CD4-positive, alpha-beta T cell (primary cell): Measurements from ENCODE around the gene MMS19. TPM values are rescaled to one million over a fixed set of nuclear protein-coding genes. Genes with fewer than 3 reads are reported as not detected.
"Not testable (repeated sequence)": the region's sequence is repeated elsewhere in the genome, so short reads cannot be mapped to it uniquely, and the experiment has no call there.

ENCODE experiments used
- ATAC-seq: fragments of 200-7000 bp; cut with Tn5 transposase; one replicate; pipeline ENCODE4 v1.10.0; 2022; ENCODE audit warnings: mild to moderate bottlenecking; ENCODE audit not compliant: poor library complexity
- CTCF ChIA-PET: fragments of 350-600 bp; sonication (Branson Sonifier 250); formaldehyde crosslinking; loops from one replicate; lab custom pipeline; 2021; ENCODE audit warnings: antibody characterized with exemption, inconsistent platforms; lab: Charles Lee
- POLR2A ChIA-PET: fragments of 350-600 bp; sonication (Branson Sonifier 250); formaldehyde crosslinking; loops from one replicate; lab custom pipeline; 2021; ENCODE audit warnings: antibody characterized with exemption, inconsistent platforms; lab: Charles Lee
- DNase-seq, 14 experiments: peaks; one replicate each; pipeline ENCODE4 v3.0.0-alpha.2; 2013 to 2020; ENCODE audit warnings: mixed read lengths in 2 of 14
- H3K27ac ChIP-seq, 2 donors: one replicate each; pipeline versions ENCODE4 v1.5.1 to v1.7.0; 2013; ENCODE audit warnings: low read length in 2 of 2, low read depth in 1 of 2, mild to moderate bottlenecking in 1 of 2
- H3K27me3 ChIP-seq, 2 experiments: 1 replicate in 1 of 2; 2 replicates in 1 of 2; pipeline versions ENCODE4 v1.6.1 to v1.7.0; 2013; ENCODE audit warnings: low read length in 2 of 2, control low read depth in 1 of 2, mild to moderate bottlenecking in 1 of 2, moderate library complexity in 1 of 2; ENCODE audit not compliant: insufficient read depth in 2 of 2, control insufficient read depth in 1 of 2
- H3K36me3 ChIP-seq: one replicate; pipeline ENCODE4 v1.6.1; 2013; ENCODE audit warnings: low read length, control low read depth; ENCODE audit not compliant: insufficient read depth
- H3K4me1 ChIP-seq: one replicate; pipeline ENCODE4 v1.6.1; 2013; ENCODE audit warnings: low read length, control low read depth; ENCODE audit not compliant: insufficient read depth
- H3K4me3 ChIP-seq: one replicate; pipeline ENCODE4 v1.5.1; 2013; ENCODE audit warnings: mild to moderate bottlenecking, low read length, moderate library complexity
- H3K9me3 ChIP-seq, 2 experiments: 1 replicate in 1 of 2; 2 replicates in 1 of 2; pipeline versions ENCODE4 v1.6.1 to v1.7.0; 2013; ENCODE audit warnings: low read length in 2 of 2, mild to moderate bottlenecking in 2 of 2, control low read depth in 1 of 2, moderate library complexity in 1 of 2; ENCODE audit not compliant: control insufficient read depth in 1 of 2, insufficient read depth in 1 of 2
- H3K27ac Mint-ChIP-seq: one replicate; pipeline ENCODE4 v1.8.0; 2020; ENCODE audit warnings: mixed read lengths
- H3K27me3 Mint-ChIP-seq: one replicate; pipeline ENCODE4 v1.8.0; 2021; ENCODE audit warnings: mixed read lengths
- H3K36me3 Mint-ChIP-seq: one replicate; pipeline ENCODE4 v1.8.0; 2021; ENCODE audit warnings: low read depth, mixed read lengths
- H3K4me1 Mint-ChIP-seq: one replicate; pipeline ENCODE4 v1.8.0; 2021; ENCODE audit warnings: low read depth, mixed read lengths
- H3K4me3 Mint-ChIP-seq: one replicate; pipeline ENCODE4 v1.8.0; 2020; ENCODE audit warnings: mild to moderate bottlenecking, mixed read lengths
- H3K9me3 Mint-ChIP-seq: one replicate; pipeline ENCODE4 v1.8.0; 2020; ENCODE audit warnings: mixed read lengths
- intact Hi-C, 2 experiments: fragments of 100-400 bp; cut with DNase I in 1 of 2; cut with micrococcal nuclease in 1 of 2; formaldehyde crosslinking; loops; one replicate each; pipeline versions ENCODE4 v1.15.1 to v1.9.0; 2023 to 2025; cut with DNase I, micrococcal nuclease
- total RNA-seq, 174 experiments: library from RNA in 2 of 174; stranded (reverse) in 2 of 174; gene quantifications; one replicate each; pipeline ENCODE4 v1.2.3 and lab custom pipeline; 2021 to 2026
- TF ChIP-seq, protein P1 (sequence below): fragments of 200-600 bp; IDR thresholded peaks from one replicate; pipeline ENCODE4 v1.8.0; 2022; ENCODE audit warnings: antibody characterized with exemption, mild to moderate bottlenecking

MMS19 gene
- total RNA-seq, 2 experiments from 2014 or later = 58.4 to 65.7 TPM

- no peak for ATAC-seq
- no peaks in the 10 kb centered on the region for H3K9me3 Mint-ChIP-seq
- no peak overlapping the region for H3K4me3 Mint-ChIP-seq
- intact Hi-C loops = no loop called here
- no peak overlapping the region for H3K27ac ChIP-seq
- no peaks in the 10 kb centered on the region for H3K27me3 Mint-ChIP-seq
- H3K27me3 ChIP-seq = no peaks in the 10 kb centered on the region
- TF ChIP-seq, protein P1, sequence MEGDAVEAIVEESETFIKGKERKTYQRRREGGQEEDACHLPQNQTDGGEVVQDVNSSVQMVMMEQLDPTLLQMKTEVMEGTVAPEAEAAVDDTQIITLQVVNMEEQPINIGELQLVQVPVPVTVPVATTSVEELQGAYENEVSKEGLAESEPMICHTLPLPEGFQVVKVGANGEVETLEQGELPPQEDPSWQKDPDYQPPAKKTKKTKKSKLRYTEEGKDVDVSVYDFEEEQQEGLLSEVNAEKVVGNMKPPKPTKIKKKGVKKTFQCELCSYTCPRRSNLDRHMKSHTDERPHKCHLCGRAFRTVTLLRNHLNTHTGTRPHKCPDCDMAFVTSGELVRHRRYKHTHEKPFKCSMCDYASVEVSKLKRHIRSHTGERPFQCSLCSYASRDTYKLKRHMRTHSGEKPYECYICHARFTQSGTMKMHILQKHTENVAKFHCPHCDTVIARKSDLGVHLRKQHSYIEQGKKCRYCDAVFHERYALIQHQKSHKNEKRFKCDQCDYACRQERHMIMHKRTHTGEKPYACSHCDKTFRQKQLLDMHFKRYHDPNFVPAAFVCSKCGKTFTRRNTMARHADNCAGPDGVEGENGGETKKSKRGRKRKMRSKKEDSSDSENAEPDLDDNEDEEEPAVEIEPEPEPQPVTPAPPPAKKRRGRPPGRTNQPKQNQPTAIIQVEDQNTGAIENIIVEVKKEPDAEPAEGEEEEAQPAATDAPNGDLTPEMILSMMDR = no peak
- ChIA-PET POLR2A (no interaction called here), CTCF (no interaction called here)
- no peaks in the 10 kb centered on the region for H3K4me1 ChIP-seq
- H3K36me3 Mint-ChIP-seq = peaks cover 78% of the 10 kb centered on the region
- H3K9me3 ChIP-seq = no peaks in the 10 kb centered on the region
- peaks cover 5% of the 10 kb centered on the region for H3K4me1 Mint-ChIP-seq
- H3K4me3 ChIP-seq = no peak overlapping the region
- H3K36me3 ChIP-seq = peaks cover 76% of the 10 kb centered on the region
- no peak overlapping the region for H3K27ac Mint-ChIP-seq
- DNase-seq = no peak
Measured at GRCh38 chr10:97481071-97481470, 17.2 kb downstream of the MMS19 start.

DNA sequence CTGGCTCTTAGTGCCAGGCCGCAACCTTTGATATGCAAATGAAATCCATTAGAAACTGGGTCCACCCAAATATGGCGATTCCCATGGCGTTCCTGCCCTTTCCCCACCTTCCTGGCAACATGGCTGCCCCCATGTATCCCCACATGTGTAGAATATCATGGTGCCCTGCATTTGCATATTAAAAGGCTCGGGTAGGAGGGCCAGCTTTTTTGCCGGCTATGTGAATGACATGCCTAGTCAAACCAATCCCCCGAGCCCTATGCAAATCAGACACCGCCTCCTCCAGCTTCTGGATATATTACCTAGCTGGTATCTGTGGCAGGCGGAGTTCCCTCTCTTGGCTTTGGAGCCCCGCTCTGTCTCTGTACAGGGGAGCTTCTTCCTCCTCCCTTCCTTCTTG is 18.3 kb downstream of the MMS19 start:
- H3K4me3 ChIP-seq = no peak overlapping the region
- H3K4me1 ChIP-seq = no peaks in the 10 kb centered on the region
- peaks cover 86% of the 10 kb centered on the region for H3K36me3 ChIP-seq
- Mint-ChIP-seq H3K27me3 (no peaks in the 10 kb centered on the region), H3K9me3 (peaks cover 1% of the 10 kb centered on the region), H3K4me3 (no peak overlapping the region), H3K36me3 (peaks cover 81% of the 10 kb centered on the region), H3K27ac (no peak overlapping the region), H3K4me1 (peaks cover 5% of the 10 kb centered on the region)
- DNase-seq (no peak), ATAC-seq (no peak)
- no peaks in the 10 kb centered on the region for H3K27me3 ChIP-seq
- POLR2A ChIA-PET = no interaction called here
- H3K27ac ChIP-seq = no peak overlapping the region
- H3K9me3 ChIP-seq = no peaks in the 10 kb centered on the region
- TF ChIP-seq, protein P1 = no peak
- CTCF ChIA-PET = no interaction called here
- intact Hi-C loops = no loop called here

GRCh38 chr10:97479410-97479809 is 18.8 kb downstream of the MMS19 start:
- ATAC-seq, H3K4me1 Mint-ChIP-seq, H3K9me3 Mint-ChIP-seq, DNase-seq, POLR2A ChIA-PET, CTCF ChIA-PET, H3K4me1 ChIP-seq, H3K4me3 ChIP-seq, H3K27me3 Mint-ChIP-seq, H3K27ac ChIP-seq, H3K9me3 ChIP-seq, H3K27me3 ChIP-seq, H3K4me3 Mint-ChIP-seq, H3K27ac Mint-ChIP-seq, intact Hi-C loops: not testable (repeated sequence)
- H3K36me3 ChIP-seq = peaks cover 91% of the 10 kb centered on the region
- peaks cover 86% of the 10 kb centered on the region for H3K36me3 Mint-ChIP-seq

- Histone ChIP-seq H3K4me1 (no peaks in the 10 kb centered on the region), H3K27ac (no peak overlapping the region), H3K27me3 (no peaks in the 10 kb centered on the region), H3K4me3 (no peak overlapping the region), H3K36me3 (peaks cover 79% of the 10 kb centered on the region), H3K9me3 (no peaks in the 10 kb centered on the region)
- intact Hi-C loops = no loop called here
- TF ChIP-seq, protein P1 = no peak
- CTCF ChIA-PET = interaction anchor here (1.5 kb wide), 1 partner anchor 11 kb away, joined by 5 read pairs; no protein-coding TSS in a partner anchor
- Mint-ChIP-seq H3K4me3 (no peak overlapping the region), H3K9me3 (peaks cover 2% of the 10 kb centered on the region), H3K36me3 (peaks cover 95% of the 10 kb centered on the region), H3K27me3 (no peaks in the 10 kb centered on the region), H3K27ac (no peak overlapping the region), H3K4me1 (no peaks in the 10 kb centered on the region)
- no peak for DNase-seq
- POLR2A ChIA-PET = no interaction called here
- ATAC-seq = no peak
Measured at GRCh38 chr10:97475936-97476594, 22.2 kb downstream of the MMS19 start.
